ENCODE data around the gene RGL3. TPM values are rescaled to one million over a fixed set of nuclear protein-coding genes. Genes with fewer than 3 reads are reported as not detected.

RGL3 gene
- total and polyA plus RNA-seq, 9 of the 15 experiments (the other 6 are each of a cell fraction or from before 2014, with no cell fraction given): 0.12 to 0.61 (median 0.32) TPM; not detected in 4

DNA sequence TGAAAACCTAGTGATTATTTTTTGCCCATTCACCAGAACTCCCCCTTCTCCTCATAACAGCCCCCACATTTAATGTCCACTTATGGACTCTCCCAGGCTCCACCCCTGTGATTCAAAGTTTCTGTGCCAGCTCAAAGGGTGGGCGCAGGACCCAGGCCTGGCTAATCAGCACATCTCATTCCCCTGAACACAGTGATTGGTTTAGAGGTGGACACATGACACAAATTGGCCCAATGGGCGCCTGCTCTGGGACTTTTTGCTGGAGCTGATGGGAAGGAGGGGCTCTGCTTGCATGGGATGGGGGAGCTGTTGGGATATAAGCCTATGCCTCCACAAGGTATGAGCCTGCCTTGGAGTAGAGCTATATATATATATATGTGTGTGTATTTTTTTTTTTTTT, 28.8 kb downstream of the RGL3 start:
- in situ Hi-C loops (cut with MboI): no loop called here
- intact Hi-C loops (cut with micrococcal nuclease): no loop called here
- Histone ChIP-seq H3K9ac (ENCODE audit: insufficient read depth in 1 of 2, low read depth in 2 of 2, low read length in 2 of 2) (no peak overlapping the region), H3K9me3 (replicated peaks; ENCODE audit: control insufficient read depth, insufficient read depth, low read depth, low read length) (peaks cover 3% of the 10 kb centered on the region; the same call in 1 of the 2 replicates), H3K27me3 (ENCODE audit: control insufficient read depth in 2 of 2, insufficient read depth in 2 of 2, low read length in 2 of 2) (no peaks in the 10 kb centered on the region), H3K4me2 (ENCODE audit: insufficient read depth, low read length) (no peak overlapping the region), H4K20me1 (replicated peaks; ENCODE audit: control insufficient read depth, insufficient read depth, low read length) (no peaks in the 10 kb centered on the region), H3K9me1 (ENCODE audit: control insufficient read depth, insufficient read depth, low read length) (no peaks in the 10 kb centered on the region), H3K4me1 (replicated peaks in 1 of 2; ENCODE audit: control insufficient read depth in 2 of 2, insufficient read depth in 2 of 2, low read length in 2 of 2) (no peaks in the 10 kb centered on the region; a peak in 2 of 5 replicates), H2AFZ (ENCODE audit: low read depth, low read length) (no peak overlapping the region), H3K36me3 (ENCODE audit: control insufficient read depth, insufficient read depth, low read length) (no peaks in the 10 kb centered on the region), H3K4me3 (no peak overlapping the region), H3K79me2 (ENCODE audit: control insufficient read depth, insufficient read depth, low read length) (no peaks in the 10 kb centered on the region), H3K27ac (ENCODE audit: extremely low read depth, low read depth, low read length) (no peak overlapping the region)
- DNase-seq (ENCODE audit: extremely low read depth in 1 of 4, low spot score in 3 of 4): peak in 1 of 4 experiments; percentile 11
- no peak for ATAC-seq
- WGBS (ENCODE audit: insufficient coverage, low coverage, missing lambda C conversion rate): 37% methylated on average over 2 of the region's 2 CpGs
- ChIA-PET CTCF (ENCODE audit: low intra/inter-chr PET ratio) (no interaction called here), POLR2A (interaction anchor here (0.7 kb wide), 1 partner anchor 9 kb away, joined by 3 read pairs; no protein-coding TSS in a partner anchor)
- TF ChIP-seq, protein P1, sequence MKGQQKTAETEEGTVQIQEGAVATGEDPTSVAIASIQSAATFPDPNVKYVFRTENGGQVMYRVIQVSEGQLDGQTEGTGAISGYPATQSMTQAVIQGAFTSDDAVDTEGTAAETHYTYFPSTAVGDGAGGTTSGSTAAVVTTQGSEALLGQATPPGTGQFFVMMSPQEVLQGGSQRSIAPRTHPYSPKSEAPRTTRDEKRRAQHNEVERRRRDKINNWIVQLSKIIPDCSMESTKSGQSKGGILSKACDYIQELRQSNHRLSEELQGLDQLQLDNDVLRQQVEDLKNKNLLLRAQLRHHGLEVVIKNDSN (CRISPR knock-in tag; IDR thresholded peaks at IDR 0.05): peak; percentile 73
- peak; percentile 64 for TF ChIP-seq NFYB (IDR thresholded peaks at IDR 0.05; ENCODE audit: extremely low read depth, insufficient read length)
- no peak for TF ChIP-seq GTF2F1 (IDR thresholded peaks at IDR 0.05; ENCODE audit: low read depth, low read length)
- no peak for FAIRE-seq
- no TSS peak for BruUV-seq (replicated peaks)
